Gastrocnemius medialis (tissue), 4 donors: ENCODE data around the gene MYH9.

Experiments
- CTCF ChIP-seq, 5 experiments: fragments of 450-650 bp in 3 of 5; fragments of 200-600 bp in 2 of 5; sonication (generic) in 2 of 5; IDR thresholded peaks in 4 of 5; conservative IDR thresholded peaks in 1 of 5; 1 replicate in 4 of 5; 2 replicates in 1 of 5; pipeline ENCODE4 v1.5.1; 2016 to 2019; ENCODE audit warnings: antibody characterized with exemption in 5 of 5, mild to moderate bottlenecking in 3 of 5, moderate library complexity in 3 of 5
- POLR2A ChIP-seq, 2 donors: fragments of 450-650 bp; IDR thresholded peaks; one replicate each; pipeline ENCODE4 v1.6.1; 2017; ENCODE audit warnings: antibody characterized with exemption in 2 of 2, mild to moderate bottlenecking in 2 of 2, moderate library complexity in 2 of 2

DNA sequence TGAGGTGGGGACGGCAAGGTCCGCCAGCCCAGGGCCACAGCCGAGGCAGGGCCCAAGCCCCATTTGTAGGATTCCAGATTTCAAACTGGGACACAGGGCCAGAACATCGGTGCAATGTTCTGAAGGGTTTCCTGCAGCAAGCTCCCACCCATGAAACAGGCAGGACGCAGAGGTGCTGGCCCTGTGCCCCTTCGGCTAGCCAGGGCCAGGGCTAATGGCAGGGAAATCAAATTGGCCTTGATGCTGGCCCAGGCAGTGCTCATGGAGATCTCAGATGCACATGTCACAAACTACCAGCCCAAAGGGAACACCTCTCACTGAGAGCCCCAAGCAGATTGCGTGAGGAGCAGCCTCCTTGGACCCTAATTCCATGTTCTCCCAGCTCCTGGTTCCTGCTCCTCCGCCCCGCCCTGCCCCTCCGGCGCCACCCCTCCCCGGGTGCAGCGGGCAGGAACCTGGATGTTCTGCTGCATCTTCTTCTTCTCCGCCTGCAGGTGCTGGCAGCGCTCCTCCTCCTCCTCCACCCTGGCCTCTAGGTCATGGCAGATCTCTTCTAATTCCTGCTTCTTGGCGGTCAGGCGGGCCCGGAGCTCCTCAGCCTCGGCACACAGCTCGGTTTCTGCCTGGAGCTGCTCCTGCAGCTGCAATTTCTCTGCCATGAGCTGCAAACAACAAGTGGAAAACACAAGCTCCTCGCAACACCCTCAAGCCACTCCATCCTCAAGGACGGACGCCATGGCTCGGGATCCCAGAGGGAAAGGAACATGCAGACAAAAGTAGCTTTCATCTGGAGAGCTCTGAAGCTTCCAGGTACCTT, 87.2 kb downstream of the MYH9 start:
- TF ChIP-seq CTCF (IDR thresholded peaks at IDR 0.05 in 4 of 5, conservative IDR thresholded peaks at IDR 0.05 in 1 of 5): no peak
- no peak for TF ChIP-seq POLR2A (IDR thresholded peaks at IDR 0.05)
